HUES48 (cell line): ENCODE measurements around the gene GPX4.

Source experiments
- H3K27ac ChIP-seq: one replicate; pipeline ENCODE4 v1.7.0; 2013; ENCODE audit warnings: low read depth, low read length, inconsistent platforms
- H3K27me3 ChIP-seq: 2 replicates; pipeline ENCODE4 v1.6.1; 2013; ENCODE audit warnings: mild to moderate bottlenecking, low read length; ENCODE audit not compliant: control insufficient read depth, insufficient read depth
- H3K36me3 ChIP-seq: 2 replicates; pipeline ENCODE4 v1.6.1; 2013; ENCODE audit warnings: low read length; ENCODE audit not compliant: control insufficient read depth, insufficient read depth
- H3K4me1 ChIP-seq: 2 replicates; pipeline ENCODE4 v1.6.1; 2013; ENCODE audit warnings: mild to moderate bottlenecking, low read length; ENCODE audit not compliant: control insufficient read depth, insufficient read depth
- H3K4me3 ChIP-seq: 2 replicates; pipeline ENCODE4 v1.5.1; 2013; ENCODE audit warnings: mild to moderate bottlenecking, low read depth, low read length
- H3K9ac ChIP-seq: 2 replicates; pipeline ENCODE4 v1.6.1; 2013; ENCODE audit warnings: mild to moderate bottlenecking, low read depth, low read length, moderate library complexity
- H3K9me3 ChIP-seq: 2 replicates; pipeline ENCODE4 v1.6.1; 2013; ENCODE audit warnings: low read length; ENCODE audit not compliant: control insufficient read depth, insufficient read depth

GPX4 gene

DNA sequence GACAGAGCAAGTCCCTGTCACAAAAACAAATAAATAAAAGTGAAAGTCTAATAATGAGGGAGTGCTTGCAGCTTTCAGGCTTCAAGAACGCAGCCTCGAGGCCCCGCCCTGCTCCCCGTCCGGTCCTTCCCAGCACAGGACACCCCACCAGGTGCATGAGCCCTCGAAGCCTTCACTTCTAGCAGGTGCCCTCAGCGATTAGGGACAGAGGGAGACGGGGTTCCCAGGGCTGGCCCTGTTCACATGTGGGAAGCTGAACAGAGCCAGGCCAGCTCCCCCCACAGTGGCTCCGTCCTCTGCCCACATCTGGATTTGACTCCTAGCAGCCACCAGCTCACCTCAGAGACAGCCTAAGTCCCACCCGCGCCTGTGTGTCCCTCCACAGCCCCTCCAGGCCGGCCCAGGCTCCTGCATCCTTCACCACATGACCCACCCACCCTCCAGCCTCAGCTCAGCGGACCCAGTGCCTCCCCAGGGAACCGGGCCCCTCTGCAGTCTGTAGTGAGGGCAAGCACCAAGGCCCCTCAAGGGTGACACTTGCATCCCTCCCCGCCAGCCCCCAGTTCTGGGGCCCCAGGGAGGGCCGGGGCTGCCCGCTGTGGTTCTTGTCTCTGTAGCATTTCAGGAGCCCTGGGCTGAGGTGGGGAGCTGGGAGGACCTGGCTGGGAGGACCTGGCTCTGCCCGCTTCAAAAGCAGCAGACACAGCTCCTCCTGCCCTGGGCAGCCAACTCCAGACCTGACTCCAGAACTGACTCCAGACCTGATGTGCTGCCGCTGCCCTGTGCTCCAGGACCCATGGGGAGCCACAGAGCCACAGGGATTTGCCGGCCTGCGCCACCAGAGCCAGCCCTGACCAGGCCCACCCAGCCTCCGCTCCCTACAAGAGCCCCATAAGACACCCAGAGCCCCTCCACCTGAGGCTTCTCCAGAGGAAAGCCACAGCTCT is 27.2 kb downstream of the GPX4 start:
- Histone ChIP-seq H3K9me3 (no peaks in the 10 kb centered on the region), H3K4me1 (peaks cover 8% of the 10 kb centered on the region; the same call in 1 of the 2 replicates), H3K4me3 (peak overlapping the region; percentile 51; the same call in 1 of the 2 replicates), H3K27me3 (no peaks in the 10 kb centered on the region), H3K36me3 (peaks cover 15% of the 10 kb centered on the region; the same call in 1 of the 2 replicates), H3K27ac (peak overlapping the region; percentile 81), H3K9ac (no peak overlapping the region)

DNA sequence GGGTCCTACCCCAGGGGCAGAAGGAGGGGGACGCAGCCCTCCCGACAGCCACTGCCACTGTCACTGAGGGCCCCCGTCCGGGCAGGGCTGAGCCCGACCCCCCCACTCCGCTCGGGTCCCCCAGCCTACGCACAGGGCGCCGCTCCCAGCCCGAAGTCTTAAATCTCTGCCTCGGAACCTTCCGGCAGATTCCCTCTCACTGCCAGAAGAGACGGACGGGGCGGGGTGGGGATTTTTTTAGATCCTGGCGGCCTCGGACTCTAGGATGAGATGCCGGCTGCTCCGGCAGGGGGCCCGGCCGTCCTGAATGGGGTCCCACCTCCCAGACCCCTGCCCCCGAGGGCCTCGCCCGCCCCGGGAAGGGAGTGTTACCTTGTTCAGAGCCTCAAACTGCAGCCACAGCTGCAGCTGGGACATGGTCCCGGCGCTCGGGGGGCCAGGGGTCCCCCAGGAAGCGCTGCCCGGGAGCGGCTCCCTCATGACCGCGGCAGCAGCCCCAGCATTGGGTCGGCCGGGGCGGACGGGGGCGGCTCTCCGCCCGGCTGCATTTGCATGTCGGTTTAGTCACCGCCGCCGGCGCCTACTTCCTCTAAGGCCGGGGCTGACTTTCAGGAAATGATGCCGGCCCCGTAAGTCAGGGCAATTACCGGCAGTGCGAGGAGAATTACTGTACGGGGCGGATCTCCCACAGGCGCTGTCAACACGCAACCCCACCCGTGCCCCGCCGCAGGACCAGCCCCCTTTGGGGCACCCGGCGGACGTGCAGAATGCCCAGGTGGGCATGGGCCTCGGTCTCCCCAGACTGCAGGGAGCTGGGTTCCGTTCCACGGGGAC is 28.1 kb downstream of the GPX4 start:
- Histone ChIP-seq H3K9me3 (no peaks in the 10 kb centered on the region), H3K4me3 (peak overlapping the region; percentile 51), H3K27me3 (no peaks in the 10 kb centered on the region), H3K36me3 (peaks cover 10% of the 10 kb centered on the region; the same call in 1 of the 2 replicates), H3K4me1 (peaks cover 8% of the 10 kb centered on the region; the same call in 1 of the 2 replicates), H3K27ac (peak overlapping the region; percentile 81), H3K9ac (no peak overlapping the region)

DNA sequence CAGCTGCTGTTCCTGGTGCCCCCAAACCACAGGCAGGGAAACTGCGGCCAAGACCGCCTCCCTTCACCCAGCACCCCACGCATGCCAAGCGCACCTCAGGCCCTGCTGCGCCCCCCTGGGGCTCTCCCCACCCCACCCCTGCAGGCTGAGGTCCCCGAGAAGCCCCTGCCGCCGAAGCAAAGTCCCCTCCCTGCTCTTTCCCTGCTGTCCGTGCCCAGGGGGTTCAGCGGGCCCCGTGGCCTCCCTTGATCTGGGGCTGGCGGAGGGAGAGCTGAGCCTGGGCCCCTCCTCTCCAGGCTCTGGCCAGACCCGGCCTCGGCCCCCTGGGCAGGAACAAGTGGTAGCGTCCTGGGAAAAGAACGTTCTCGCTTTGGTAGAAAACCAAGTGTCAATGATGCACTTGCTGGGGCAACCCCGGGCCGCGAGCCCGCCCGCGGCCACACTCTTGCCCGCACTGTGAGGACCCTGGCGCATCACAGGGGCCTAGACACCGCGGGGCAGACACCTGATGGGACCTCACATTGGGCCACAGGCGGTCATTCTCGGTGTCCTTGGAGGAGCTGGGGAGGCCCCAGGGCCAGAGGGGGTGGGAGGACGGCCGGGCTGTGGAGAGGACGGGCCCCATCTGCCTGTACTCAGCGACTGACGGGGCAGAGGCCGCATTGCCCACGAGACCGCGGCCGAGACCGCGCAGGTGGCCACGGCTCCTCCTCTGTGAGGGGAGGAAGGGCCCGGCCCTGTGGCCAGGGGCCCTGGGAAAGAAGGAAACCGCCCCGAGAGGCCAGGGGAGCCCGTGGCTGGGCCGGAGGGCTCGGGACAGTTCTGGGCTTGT is 29.0 kb downstream of the GPX4 start:
- Histone ChIP-seq H3K27me3 (no peaks in the 10 kb centered on the region), H3K9me3 (no peaks in the 10 kb centered on the region), H3K9ac (no peak overlapping the region), H3K4me3 (peak overlapping the region; percentile 51; the same call in 1 of the 2 replicates), H3K4me1 (peaks cover 8% of the 10 kb centered on the region; the same call in 1 of the 2 replicates), H3K36me3 (0 out of 2 replicates have a peak, but pooled peaks cover 1% of the 10 kb centered on the region), H3K27ac (peak overlapping the region; percentile 81)

DNA sequence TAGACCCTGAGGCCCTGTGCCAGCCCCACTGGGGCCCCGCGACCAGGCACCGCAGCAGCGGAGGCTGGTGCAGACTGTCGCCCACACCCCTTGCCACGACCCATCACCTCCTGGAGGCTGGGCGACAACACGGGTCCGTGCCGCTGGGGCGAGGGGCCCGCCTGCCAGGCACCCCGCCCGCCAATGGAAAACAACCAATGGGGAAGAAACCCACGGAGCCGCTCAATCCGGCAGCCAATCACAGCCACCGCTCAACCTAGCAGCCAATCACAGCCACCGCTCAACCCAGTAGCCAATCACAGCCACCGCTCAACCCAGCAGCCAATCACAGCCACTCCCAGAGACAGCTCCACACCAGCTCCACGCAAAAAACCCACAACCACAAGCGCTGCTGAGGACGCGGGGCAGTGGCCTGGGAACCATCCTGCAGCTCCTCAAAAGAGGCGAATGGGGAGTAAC is 29.7 kb downstream of the GPX4 start:
- Histone ChIP-seq H3K36me3 (no peaks in the 10 kb centered on the region), H3K9me3 (no peaks in the 10 kb centered on the region), H3K9ac (no peak overlapping the region), H3K27ac (peak overlapping the region; percentile 81), H3K27me3 (no peaks in the 10 kb centered on the region), H3K4me1 (peaks cover 8% of the 10 kb centered on the region; the same call in 1 of the 2 replicates), H3K4me3 (no peak overlapping the region)

- H3K27ac ChIP-seq = no peak overlapping the region
- peaks cover 8% of the 10 kb centered on the region; the same call in 1 of the 2 replicates for H3K4me1 ChIP-seq
- no peaks in the 10 kb centered on the region for H3K27me3 ChIP-seq
- no peak overlapping the region for H3K4me3 ChIP-seq
- no peak overlapping the region for H3K9ac ChIP-seq
- no peaks in the 10 kb centered on the region for H3K36me3 ChIP-seq
- no peaks in the 10 kb centered on the region for H3K9me3 ChIP-seq
Observed at GRCh38 chr19:1134431-1134830, 30.6 kb downstream of the GPX4 start.

DNA sequence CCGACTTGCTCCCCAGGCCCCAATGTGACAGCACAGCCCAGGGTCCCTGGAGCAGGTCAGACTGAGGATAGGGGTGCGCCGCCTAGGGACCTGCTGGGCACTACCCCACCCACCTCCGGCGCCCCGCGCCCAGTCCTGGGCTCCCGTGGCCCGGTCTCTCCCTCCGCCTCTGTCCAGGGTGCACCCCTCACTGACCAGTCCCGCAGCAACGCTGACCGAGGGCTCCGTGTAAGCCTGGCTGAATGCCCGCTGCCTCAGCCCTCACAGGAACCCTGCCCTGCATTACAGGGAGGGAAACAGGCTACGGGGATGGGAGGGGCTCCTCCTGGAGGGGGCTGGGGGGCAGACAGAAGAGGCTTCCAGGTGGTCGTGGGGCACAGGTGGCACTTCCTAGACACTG is 31.7 kb downstream of the GPX4 start:
- no peaks in the 10 kb centered on the region for H3K27me3 ChIP-seq
- H3K9ac ChIP-seq = no peak overlapping the region
- no peak overlapping the region for H3K27ac ChIP-seq

GRCh38 chr19:1136201-1136600 is 32.4 kb downstream of the GPX4 start:
- Histone ChIP-seq H3K4me3 (no peak overlapping the region), H3K27me3 (no peaks in the 10 kb centered on the region), H3K9ac (no peak overlapping the region), H3K36me3 (no peaks in the 10 kb centered on the region), H3K27ac (peak overlapping the region; percentile 59), H3K9me3 (no peaks in the 10 kb centered on the region), H3K4me1 (peaks cover 8% of the 10 kb centered on the region; the same call in 1 of the 2 replicates)

More for the DNA sequence above, 31.7 kb downstream of the GPX4 start:
- H3K4me1 ChIP-seq = peaks cover 8% of the 10 kb centered on the region; the same call in 1 of the 2 replicates
- no peak overlapping the region for H3K4me3 ChIP-seq
- no peaks in the 10 kb centered on the region for H3K9me3 ChIP-seq
- H3K36me3 ChIP-seq = no peaks in the 10 kb centered on the region

- Histone ChIP-seq H3K9me3 (no peaks in the 10 kb centered on the region), H3K4me3 (no peak overlapping the region), H3K9ac (no peak overlapping the region), H3K27ac (peak overlapping the region; percentile 59), H3K4me1 (0 out of 2 replicates have a peak, but pooled peaks cover 4% of the 10 kb centered on the region), H3K27me3 (no peaks in the 10 kb centered on the region), H3K36me3 (no peaks in the 10 kb centered on the region)
Observed at GRCh38 chr19:1136621-1137317, 33.0 kb downstream of the GPX4 start.

DNA sequence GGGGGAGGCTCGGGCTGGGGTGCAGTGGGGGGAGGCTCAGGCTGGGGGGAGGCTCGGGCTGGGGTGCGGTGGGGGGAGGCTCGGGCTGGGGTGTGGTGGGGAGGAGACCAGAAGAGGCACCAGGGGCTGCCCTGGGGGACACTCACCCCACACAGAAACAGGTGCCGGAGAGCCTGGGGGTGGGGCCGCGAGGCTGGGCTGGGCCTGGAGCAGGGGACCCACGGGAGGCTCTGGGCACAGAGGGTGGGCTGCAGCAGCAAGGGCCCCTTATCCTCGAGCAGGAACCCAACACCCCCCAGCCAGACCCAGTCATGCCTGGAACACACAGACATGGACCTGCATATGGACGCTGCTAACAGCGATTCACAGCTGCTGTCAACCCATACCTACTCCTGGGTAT is 34.3 kb downstream of the GPX4 start:
- no peak overlapping the region for H3K9ac ChIP-seq
- H3K4me3 ChIP-seq = no peak overlapping the region
- H3K4me1 ChIP-seq = no peaks in the 10 kb centered on the region
- H3K9me3 ChIP-seq = no peaks in the 10 kb centered on the region
- H3K27ac ChIP-seq = no peak overlapping the region
- H3K27me3 ChIP-seq = no peaks in the 10 kb centered on the region
- H3K36me3 ChIP-seq = no peaks in the 10 kb centered on the region; the same call in 1 of the 2 replicates
